Urinary bladder (tissue), 4 donors: Measurements from ENCODE around the gene PCTP. TPM values are rescaled to one million over a fixed set of nuclear protein-coding genes. Genes with fewer than 3 reads are reported as not detected.
A peak's percentile ranks its signal among the peaks of the same experiment; 100 is the strongest.

ENCODE experiments used
- DNase-seq: peaks from one replicate; pipeline ENCODE4 v3.0.0-alpha.2; 2015; ENCODE audit errors: extremely low spot score
- H3K27ac ChIP-seq: one replicate; pipeline ENCODE4 v1.5.1; 2013; ENCODE audit warnings: low read depth, mild to moderate bottlenecking, moderate library complexity
- H3K36me3 ChIP-seq: one replicate; pipeline ENCODE4 v1.6.1; 2013; ENCODE audit warnings: mild to moderate bottlenecking, moderate library complexity; ENCODE audit not compliant: insufficient read depth
- H3K4me1 ChIP-seq: one replicate; pipeline ENCODE4 v1.6.1; 2013; ENCODE audit warnings: mild to moderate bottlenecking, moderate library complexity; ENCODE audit not compliant: insufficient read depth
- H3K4me3 ChIP-seq: one replicate; pipeline ENCODE4 v1.5.1; 2013; ENCODE audit warnings: low read depth, low read length
- WGBS: extraction: QIAGEN DNeasy Blood & Tissue Kit; methylation state at CpG from one replicate; pipeline ENCODE4 v1.1.7; 2013; 5-methylcytosine and 5-hydroxymethylcytosine counted together
- polyA plus RNA-seq: library from polyadenylated mRNA; stranded (reverse); fragments of 200-250 nt; gene quantifications from one replicate; pipeline ENCODE4 v1.2.3, GENCODE V29; 2013
- total RNA-seq: library from RNA; depleted of rRNA; stranded (reverse); fragments of >200 nt; gene quantifications from one replicate; pipeline ENCODE4 v1.2.3, GENCODE V29; 2014
- donor health status: healthy with polysubstance abuse.
- donor health status: healthy.

Gene PCTP
- total and polyA plus RNA-seq, 2 donors, result 16.7 to 20.0 TPM

DNA sequence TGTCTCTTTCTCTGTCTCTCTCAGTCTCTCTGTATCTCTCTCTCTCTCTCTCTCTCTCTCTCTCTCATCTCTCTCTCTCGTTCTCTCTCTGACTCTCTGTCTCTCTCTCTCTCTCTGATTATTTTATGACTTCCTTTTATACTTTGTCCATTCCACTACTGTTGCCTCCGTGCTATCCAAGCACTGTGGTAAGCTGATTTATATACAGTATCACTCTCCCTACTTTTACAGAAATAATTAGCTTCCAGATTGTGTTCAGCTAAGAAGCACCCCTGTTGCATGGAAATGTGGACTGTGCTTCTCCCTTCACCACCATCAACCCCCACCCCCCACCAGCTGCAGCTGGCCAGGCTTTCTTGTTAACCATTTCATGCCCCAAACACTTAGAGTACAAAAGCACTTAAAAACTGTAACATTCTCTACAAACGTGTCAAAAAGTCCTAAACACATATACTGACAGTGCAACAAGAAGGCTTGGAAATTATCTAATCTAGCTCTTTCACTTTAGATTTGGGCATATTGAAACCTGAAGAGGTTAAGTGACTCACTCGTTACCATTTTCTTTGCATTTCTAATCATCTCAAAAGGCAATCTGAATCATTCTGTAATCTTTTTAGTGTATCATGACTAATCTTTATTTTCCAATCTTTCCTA, 16.6 kb upstream of the PCTP start:
- no peak for DNase-seq
- Histone ChIP-seq H3K27ac (no peak overlapping the region), H3K36me3 (no peaks in the 10 kb centered on the region), H3K4me3 (no peak overlapping the region), H3K4me1 (no peaks in the 10 kb centered on the region)
- 58% methylated on average over 4 of the region's 4 CpGs for WGBS

DNA sequence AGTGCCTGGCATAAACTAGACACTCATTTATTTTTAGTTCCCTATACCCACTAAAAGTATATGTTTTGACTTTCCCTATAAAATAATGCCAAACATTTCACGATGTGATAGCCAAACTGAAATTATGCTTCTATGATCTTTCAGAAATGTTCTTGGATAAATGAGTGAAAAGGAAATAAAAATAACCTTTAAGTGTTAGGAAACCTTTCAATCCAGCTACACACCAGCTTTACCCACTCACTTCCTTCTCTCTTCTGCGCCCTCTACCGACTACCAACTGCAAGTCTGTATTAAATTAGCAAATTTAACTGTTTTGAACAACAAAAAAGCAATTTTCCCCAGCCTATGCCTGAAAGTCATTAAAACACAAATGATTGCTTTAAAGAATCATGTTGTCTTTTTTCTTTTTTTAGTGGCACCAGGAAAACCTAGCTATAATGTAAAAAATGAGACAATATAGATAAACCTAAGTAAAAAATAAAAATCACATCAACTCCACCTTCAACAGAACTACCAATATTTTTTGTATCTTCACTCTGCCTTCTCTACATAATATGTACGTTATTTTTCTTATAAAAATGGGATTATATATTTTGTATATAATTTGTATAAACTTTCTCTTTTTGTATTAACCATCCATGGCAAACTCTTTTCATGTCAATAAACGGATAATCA, 15.0 kb upstream of the PCTP start:
- DNase-seq, result no peak
- no peaks in the 10 kb centered on the region for H3K4me1 ChIP-seq
- no peaks in the 10 kb centered on the region for H3K36me3 ChIP-seq
- WGBS, result 37% methylated on average over 5 of the region's 5 CpGs
- no peak overlapping the region for H3K4me3 ChIP-seq
- no peak overlapping the region for H3K27ac ChIP-seq

DNA sequence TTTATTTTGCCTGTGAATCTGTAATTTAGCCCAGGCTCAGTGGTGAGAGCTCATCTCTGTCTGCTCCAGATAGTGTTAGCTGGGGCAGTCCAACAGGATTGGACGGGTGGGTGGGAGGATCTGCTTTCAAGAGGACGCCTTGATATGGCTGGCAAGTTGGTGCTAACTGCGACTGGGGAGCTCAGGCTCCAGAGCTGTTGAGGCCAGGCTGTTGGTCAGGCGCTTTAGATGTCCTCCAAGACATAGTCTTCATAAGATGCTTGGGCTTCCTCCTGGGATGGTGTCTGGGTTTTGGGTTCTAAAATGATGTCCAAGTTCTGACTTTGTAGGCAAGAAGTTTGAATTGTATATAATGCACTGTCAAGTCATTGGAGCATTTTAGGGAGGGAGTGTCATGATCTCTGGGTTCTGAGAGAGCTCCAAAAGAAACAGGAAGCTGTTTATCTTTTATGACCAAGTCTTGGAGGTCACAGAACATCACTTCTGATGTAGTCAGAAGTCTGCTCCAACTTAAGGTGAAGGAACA, 12.8 kb upstream of the PCTP start:
- no peak overlapping the region for H3K27ac ChIP-seq
- WGBS, result 82% methylated on average over 4 of the region's 4 CpGs
- H3K4me1 ChIP-seq, result no peaks in the 10 kb centered on the region
- DNase-seq, result no peak
- H3K36me3 ChIP-seq, result no peaks in the 10 kb centered on the region
- H3K4me3 ChIP-seq, result no peak overlapping the region

DNA sequence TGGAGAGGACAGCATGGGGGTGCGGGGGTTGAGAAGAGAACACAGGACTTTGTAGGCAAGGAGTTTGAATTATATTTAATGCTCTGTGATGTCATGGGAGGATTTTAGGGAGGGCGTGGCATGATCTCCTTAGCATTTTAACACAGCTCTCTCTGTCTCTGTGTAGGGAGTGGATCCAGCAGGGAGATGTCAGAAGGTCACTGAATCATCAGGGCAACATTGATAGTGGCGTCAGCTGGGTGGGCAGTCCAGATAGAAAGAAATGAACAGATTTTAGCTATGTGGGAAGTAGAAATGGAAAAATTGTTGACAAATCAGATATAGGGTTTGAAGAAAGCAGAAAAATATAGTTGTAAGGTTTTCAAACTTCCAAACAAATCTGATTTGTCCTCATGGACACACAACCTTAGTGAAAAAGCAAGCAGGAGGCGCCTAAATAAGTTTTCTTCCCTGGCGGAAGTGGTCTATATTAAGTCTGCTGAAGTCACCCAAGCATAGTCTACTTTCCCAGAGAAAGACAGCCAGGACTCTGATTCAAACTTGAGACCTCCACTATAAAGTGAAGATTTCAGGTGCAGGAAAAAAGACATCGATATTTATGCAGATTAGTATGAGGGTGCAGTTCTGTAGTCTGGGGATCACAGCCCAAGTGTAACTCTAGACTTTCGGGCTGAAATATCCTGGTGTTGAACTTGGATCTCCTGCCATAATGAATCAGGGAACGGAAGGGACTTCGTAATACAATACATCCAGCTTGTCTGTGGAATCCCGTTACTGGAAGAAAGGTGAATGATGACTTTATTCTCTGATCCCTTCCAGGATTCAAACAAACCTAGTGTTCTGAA, 10.1 kb upstream of the PCTP start:
- Histone ChIP-seq H3K27ac (no peak overlapping the region), H3K4me3 (no peak overlapping the region), H3K36me3 (no peaks in the 10 kb centered on the region), H3K4me1 (no peaks in the 10 kb centered on the region)
- WGBS, result 80% methylated on average over 10 of the region's 10 CpGs
- DNase-seq, result no peak

GRCh38 chr17:55741356-55741700, 9.5 kb upstream of the PCTP start:
- no peak overlapping the region for H3K4me3 ChIP-seq
- no peaks in the 10 kb centered on the region for H3K36me3 ChIP-seq
- WGBS, result 82% methylated on average over 3 of the region's 3 CpGs
- H3K27ac ChIP-seq, result no peak overlapping the region
- DNase-seq, result no peak
- no peaks in the 10 kb centered on the region for H3K4me1 ChIP-seq

- WGBS, result 86% methylated on average over 12 of the region's 12 CpGs
- Histone ChIP-seq H3K36me3 (no peaks in the 10 kb centered on the region), H3K4me1 (no peaks in the 10 kb centered on the region), H3K27ac (no peak overlapping the region), H3K4me3 (no peak overlapping the region)
- no peak for DNase-seq
Measured at GRCh38 chr17:55742272-55743102, 8.4 kb upstream of the PCTP start.

- H3K4me1 ChIP-seq, result no peaks in the 10 kb centered on the region
- no peaks in the 10 kb centered on the region for H3K36me3 ChIP-seq
- DNase-seq, result no peak
- 65% methylated on average over 3 of the region's 3 CpGs for WGBS
- no peak overlapping the region for H3K4me3 ChIP-seq
- H3K27ac ChIP-seq, result no peak overlapping the region
Measured at GRCh38 chr17:55743103-55743679, 7.7 kb upstream of the PCTP start.

DNA sequence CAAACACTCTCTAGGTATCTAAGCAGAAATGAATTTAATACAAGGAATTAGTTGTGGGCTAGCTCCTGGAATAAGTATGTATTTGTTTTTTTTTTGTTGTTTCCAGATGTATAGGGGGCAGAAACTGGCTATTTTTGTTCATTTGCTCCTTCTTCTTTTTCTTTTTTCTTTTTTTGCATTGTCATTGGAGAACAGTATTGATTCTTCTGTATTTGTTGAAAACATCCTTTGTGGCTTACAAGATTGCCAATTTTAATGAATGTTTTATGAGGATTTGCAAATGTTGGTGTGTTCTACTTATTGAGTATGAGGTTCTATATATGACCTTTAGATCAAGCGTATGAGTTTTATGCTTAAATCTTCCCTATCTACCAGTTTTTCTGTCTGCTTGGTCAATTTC, 5.6 kb upstream of the PCTP start:
- no peaks in the 10 kb centered on the region for H3K36me3 ChIP-seq
- H3K27ac ChIP-seq, result no peak overlapping the region
- no peak overlapping the region for H3K4me3 ChIP-seq
- no peak for DNase-seq
- 92% methylated on average over 1 of the region's 1 CpG for WGBS
- no peaks in the 10 kb centered on the region for H3K4me1 ChIP-seq

DNA sequence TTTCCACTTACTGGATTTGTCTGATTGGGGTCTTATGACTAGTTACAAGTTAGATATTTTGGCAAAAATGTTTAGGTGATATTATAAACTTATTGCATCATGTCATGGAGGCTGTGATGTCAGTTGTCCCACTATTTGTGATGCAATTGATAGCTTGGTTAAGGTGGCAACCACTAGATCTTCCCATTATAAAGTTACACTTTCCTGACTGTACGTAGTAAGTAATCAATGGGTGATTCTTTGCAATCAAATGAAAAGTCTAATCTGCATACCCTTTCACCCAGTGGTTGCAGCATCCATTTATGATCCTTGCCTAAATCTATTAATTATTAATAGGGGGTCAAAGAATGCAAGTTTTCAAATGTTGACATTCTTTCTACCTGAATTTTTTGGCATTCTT, 4.4 kb upstream of the PCTP start:
- no peak for DNase-seq
- 95% methylated on average over 1 of the region's 1 CpG for WGBS
- H3K36me3 ChIP-seq, result no peaks in the 10 kb centered on the region

GRCh38 chr17:55747209-55747608, 3.6 kb upstream of the PCTP start:
- Histone ChIP-seq H3K4me3 (no peak overlapping the region), H3K4me1 (no peaks in the 10 kb centered on the region), H3K27ac (no peak overlapping the region), H3K36me3 (no peaks in the 10 kb centered on the region)
- WGBS, result 71% methylated on average over 3 of the region's 3 CpGs
- DNase-seq, result no peak

More for the DNA sequence above, 4.4 kb upstream of the PCTP start:
- Histone ChIP-seq H3K4me1 (no peaks in the 10 kb centered on the region), H3K4me3 (no peak overlapping the region), H3K27ac (no peak overlapping the region)

DNA sequence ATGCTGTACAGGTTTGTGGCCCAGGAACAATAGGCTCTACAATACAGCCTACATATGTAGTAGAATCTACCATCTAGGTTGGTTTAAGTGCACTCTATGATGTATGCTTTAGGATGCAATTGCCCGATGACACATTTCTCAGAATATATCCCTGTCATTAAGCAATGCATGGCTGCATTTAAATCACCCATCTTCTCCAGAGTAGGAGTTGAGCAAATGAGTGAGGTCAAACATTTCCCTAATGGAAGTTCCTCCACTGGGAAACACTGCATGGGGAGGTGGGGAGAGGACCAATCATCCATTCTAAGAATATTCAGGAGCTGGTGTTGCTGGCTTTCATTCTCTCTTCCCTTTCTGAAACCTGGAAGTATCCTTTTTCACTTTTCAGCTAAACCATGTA, 2.0 kb upstream of the PCTP start:
- WGBS, result 95% methylated on average over 1 of the region's 1 CpG
- no peak for DNase-seq
- Histone ChIP-seq H3K36me3 (no peaks in the 10 kb centered on the region), H3K27ac (no peak overlapping the region), H3K4me3 (no peak overlapping the region), H3K4me1 (no peaks in the 10 kb centered on the region)

- no peaks in the 10 kb centered on the region for H3K4me1 ChIP-seq
- peak overlapping the region; percentile 4 for H3K27ac ChIP-seq
- H3K4me3 ChIP-seq, result no peak overlapping the region
- no peaks in the 10 kb centered on the region for H3K36me3 ChIP-seq
- DNase-seq, result no peak
- 81% methylated on average over 4 of the region's 4 CpGs for WGBS
Measured at GRCh38 chr17:55749985-55750384, 866 bp upstream of the PCTP start.

GRCh38 chr17:55751720-55752250, 934 bp downstream of the PCTP start:
- WGBS, result 61% methylated on average over 4 of the region's 4 CpGs
- H3K27ac ChIP-seq, result no peak overlapping the region

More at GRCh38 chr17:55751720-55752250, 934 bp downstream of the PCTP start:
- peaks cover 2% of the 10 kb centered on the region for H3K36me3 ChIP-seq
- no peaks in the 10 kb centered on the region for H3K4me1 ChIP-seq
- DNase-seq, result no peak
- H3K4me3 ChIP-seq, result peak overlapping the region; percentile 79
